Measurements from ENCODE around the gene ATP13A4. TPM values are rescaled to one million over a fixed set of nuclear protein-coding genes. Genes with fewer than 3 reads are reported as not detected.

The ATP13A4 gene
- total RNA-seq, 2 donors from 2014 or later: 0.57 to 1.3 TPM

- Mint-ChIP-seq H3K27ac (no peak overlapping the region), H3K9me3 (no peaks in the 10 kb centered on the region), H3K27me3 (ENCODE audit: insufficient read depth) (no peaks in the 10 kb centered on the region), H3K4me3 (no peak overlapping the region), H3K4me1 (no peaks in the 10 kb centered on the region), H3K36me3 (ENCODE audit: low read depth) (no peaks in the 10 kb centered on the region)
- H3K9me3 ChIP-seq (ENCODE audit: control insufficient read depth, low read length): no peaks in the 10 kb centered on the region
- no peaks in the 10 kb centered on the region for H3K36me3 ChIP-seq (ENCODE audit: control insufficient read depth, insufficient read depth, low read length)
- H3K27me3 ChIP-seq (ENCODE audit: control insufficient read depth, insufficient read depth, low read length, poor library complexity, severe bottlenecking): no peaks in the 10 kb centered on the region
- H3K4me3 ChIP-seq (ENCODE audit: low read length): no peak overlapping the region
- 89 to 90% methylated on average over 2 to 4 of the region's 6 CpGs for WGBS, 2 experiments (ENCODE audit: insufficient coverage in 1 of 2, insufficient read length in 1 of 2)
- DNase-seq: no peak
- no peak overlapping the region for H3K27ac ChIP-seq (ENCODE audit: low read depth, low read length)
- no peaks in the 10 kb centered on the region for H3K4me1 ChIP-seq (ENCODE audit: control insufficient read depth, insufficient read depth, low read length)
- H3K9ac ChIP-seq (ENCODE audit: extremely low read depth, low read length, poor library complexity, severe bottlenecking): no peak overlapping the region
- no peak for TF ChIP-seq CTCF (conservative IDR thresholded peaks at IDR 0.05)
Measured at GRCh38 chr3:193496658-193497057, 58.0 kb downstream of the ATP13A4 start.

- Mint-ChIP-seq H3K27me3 (ENCODE audit: insufficient read depth) (no peaks in the 10 kb centered on the region), H3K4me3 (no peak overlapping the region), H3K36me3 (ENCODE audit: low read depth) (no peaks in the 10 kb centered on the region), H3K4me1 (no peaks in the 10 kb centered on the region), H3K9me3 (no peaks in the 10 kb centered on the region), H3K27ac (no peak overlapping the region)
- no peak for DNase-seq
- H3K9ac ChIP-seq (ENCODE audit: extremely low read depth, low read length, poor library complexity, severe bottlenecking): no peak overlapping the region
- H3K4me1 ChIP-seq (ENCODE audit: control insufficient read depth, insufficient read depth, low read length): no peaks in the 10 kb centered on the region
- H3K36me3 ChIP-seq (ENCODE audit: control insufficient read depth, insufficient read depth, low read length): no peaks in the 10 kb centered on the region
- TF ChIP-seq CTCF (conservative IDR thresholded peaks at IDR 0.05): no peak
- H3K27me3 ChIP-seq (ENCODE audit: control insufficient read depth, insufficient read depth, low read length, poor library complexity, severe bottlenecking): no peaks in the 10 kb centered on the region
- H3K4me3 ChIP-seq (ENCODE audit: low read length): no peak overlapping the region
- WGBS, 2 experiments (ENCODE audit: insufficient coverage in 1 of 2, insufficient read length in 1 of 2): 86 to 92% methylated on average over 1 of the region's 1 CpG
- H3K27ac ChIP-seq (ENCODE audit: low read depth, low read length): no peak overlapping the region
- no peaks in the 10 kb centered on the region for H3K9me3 ChIP-seq (ENCODE audit: control insufficient read depth, low read length)
Measured at GRCh38 chr3:193491026-193491425, 63.7 kb downstream of the ATP13A4 start.

- Histone ChIP-seq H3K36me3 (ENCODE audit: control insufficient read depth, insufficient read depth, low read length) (no peaks in the 10 kb centered on the region), H3K9me3 (ENCODE audit: control insufficient read depth, low read length) (no peaks in the 10 kb centered on the region), H3K4me3 (ENCODE audit: low read length) (no peak overlapping the region), H3K9ac (ENCODE audit: extremely low read depth, low read length, poor library complexity, severe bottlenecking) (no peak overlapping the region), H3K27ac (ENCODE audit: low read depth, low read length) (no peak overlapping the region), H3K4me1 (ENCODE audit: control insufficient read depth, insufficient read depth, low read length) (no peaks in the 10 kb centered on the region), H3K27me3 (ENCODE audit: control insufficient read depth, insufficient read depth, low read length, poor library complexity, severe bottlenecking) (no peaks in the 10 kb centered on the region)
- no peaks in the 10 kb centered on the region for H3K36me3 Mint-ChIP-seq (ENCODE audit: low read depth)
- no peaks in the 10 kb centered on the region for H3K27me3 Mint-ChIP-seq (ENCODE audit: insufficient read depth)
- H3K9me3 Mint-ChIP-seq: no peaks in the 10 kb centered on the region
- DNase-seq: no peak
- WGBS, 2 experiments (ENCODE audit: insufficient coverage in 1 of 2, insufficient read length in 1 of 2): 93 to 95% methylated on average over 4 of the region's 4 CpGs
- no peak overlapping the region for H3K27ac Mint-ChIP-seq
- no peaks in the 10 kb centered on the region for H3K4me1 Mint-ChIP-seq
- no peak for TF ChIP-seq CTCF (conservative IDR thresholded peaks at IDR 0.05)
- no peak overlapping the region for H3K4me3 Mint-ChIP-seq
Measured at GRCh38 chr3:193490580-193490979, 64.1 kb downstream of the ATP13A4 start.

Measured in endodermal cell (in vitro differentiated cells).